SKM-1 (cell line): Measurements from ENCODE around the gene RXRA.
"Not testable (repeated sequence)": the region's sequence is repeated elsewhere in the genome, so short reads cannot be mapped to it uniquely, and the experiment has no call there.

Source experiments
- DNase-seq: peaks from one replicate; lab custom pipeline; 2025; ENCODE audit not compliant: unreplicated experiment; lab: John Stamatoyannopoulos, UW

The RXRA gene

DNA sequence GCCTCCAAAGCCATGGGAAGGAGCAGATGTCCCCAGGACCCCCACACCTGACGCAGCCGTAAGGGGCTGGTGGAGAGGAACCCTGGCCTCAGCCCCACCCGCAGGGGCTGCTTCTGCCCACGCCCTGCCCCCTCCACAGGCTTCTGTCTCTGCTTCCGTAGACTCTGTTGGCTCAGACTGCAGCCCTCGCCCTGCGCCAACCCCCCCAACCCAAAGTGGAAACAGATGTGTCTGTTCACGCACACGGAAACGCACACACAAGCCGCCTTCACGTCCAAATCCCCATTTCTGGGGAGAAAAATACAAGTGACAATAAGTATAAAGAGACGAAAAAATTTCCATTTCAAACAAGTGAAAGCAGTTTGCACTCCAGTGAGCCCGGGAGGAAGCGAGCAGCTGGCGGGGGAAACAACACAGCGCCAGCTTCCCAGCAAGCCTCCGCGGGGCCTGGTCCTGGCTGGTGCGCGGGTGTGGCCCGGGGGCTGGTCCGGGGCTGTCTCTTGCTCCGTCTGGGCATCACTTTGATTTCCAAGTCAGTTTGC, 32.6 kb upstream of the RXRA start:
- DNase-seq = no peak

DNA sequence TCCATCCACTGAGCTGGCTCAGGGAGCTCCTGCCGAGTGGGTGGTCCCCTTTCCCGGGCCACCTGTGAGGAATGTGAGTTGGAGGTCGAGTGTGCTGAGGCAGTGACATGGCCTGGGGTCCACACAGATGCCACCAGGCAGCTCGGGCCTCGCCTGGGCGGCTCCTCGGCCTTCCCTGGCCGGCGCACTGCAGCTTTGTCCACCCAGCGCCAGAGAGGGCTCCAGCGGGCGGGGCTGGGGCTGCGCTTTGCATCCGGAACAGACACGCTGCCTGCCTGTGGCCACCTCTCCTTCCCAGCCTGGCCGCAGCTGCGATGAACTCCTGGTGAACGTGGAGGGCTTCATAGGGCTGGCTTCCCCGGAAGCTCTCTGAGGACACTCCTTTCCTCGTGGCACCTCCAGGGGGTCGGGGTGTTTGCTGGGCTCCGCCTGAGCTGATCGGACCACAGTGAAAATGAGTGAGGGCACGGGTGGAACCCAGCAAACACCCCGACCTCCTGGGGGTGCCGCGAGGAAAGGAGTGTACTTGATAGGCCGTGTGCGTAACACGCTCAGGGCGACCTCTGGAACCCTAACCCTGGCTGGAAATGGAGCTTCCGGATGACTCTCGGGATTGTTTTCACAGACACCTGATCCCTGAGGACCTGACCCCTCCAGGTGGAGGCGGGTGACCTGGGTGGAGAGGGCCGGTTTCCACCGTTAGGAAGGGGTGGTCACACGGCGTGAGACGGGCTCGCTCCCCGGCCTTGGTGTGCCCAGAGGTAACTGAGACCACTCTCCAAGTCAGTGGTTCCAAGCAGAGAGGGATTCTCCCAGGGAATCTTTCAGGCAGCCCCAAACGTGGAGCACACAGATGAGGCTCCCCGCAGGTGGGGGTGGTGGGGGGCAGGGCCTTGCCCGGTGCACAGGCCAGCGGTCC, 31.8 kb upstream of the RXRA start:
- no peak for DNase-seq

DNA sequence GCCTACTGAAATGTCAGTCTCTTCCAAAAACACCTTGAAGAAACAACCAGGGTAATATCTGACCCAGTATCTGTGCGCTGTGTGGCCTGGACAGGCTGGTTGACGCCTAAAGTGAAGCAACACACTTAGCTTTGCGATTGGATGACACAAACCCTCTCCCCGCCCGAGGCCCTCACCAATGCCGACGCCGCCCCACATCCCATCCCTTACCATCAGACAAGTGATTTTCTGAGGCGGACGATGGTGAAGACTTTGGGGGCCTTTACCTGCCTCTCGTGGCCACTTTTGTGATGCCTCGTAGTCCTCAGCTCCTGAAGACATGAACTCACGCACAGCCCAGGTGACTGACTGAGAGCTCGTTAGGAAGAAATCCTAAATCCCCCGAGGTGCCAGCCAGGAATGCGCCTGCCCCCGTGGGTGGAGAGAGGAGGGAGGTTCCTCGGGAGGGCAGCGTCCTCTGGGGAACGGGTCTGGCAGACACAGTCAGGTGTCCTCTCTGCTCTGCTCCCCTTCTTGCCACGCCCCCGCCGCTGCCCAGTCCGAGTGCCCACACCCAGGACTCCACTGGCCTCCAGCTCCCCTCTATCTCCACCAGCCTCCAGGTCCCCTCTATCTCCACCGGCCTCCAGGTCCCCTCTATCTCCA, 31.0 kb upstream of the RXRA start:
- no peak for DNase-seq

DNA sequence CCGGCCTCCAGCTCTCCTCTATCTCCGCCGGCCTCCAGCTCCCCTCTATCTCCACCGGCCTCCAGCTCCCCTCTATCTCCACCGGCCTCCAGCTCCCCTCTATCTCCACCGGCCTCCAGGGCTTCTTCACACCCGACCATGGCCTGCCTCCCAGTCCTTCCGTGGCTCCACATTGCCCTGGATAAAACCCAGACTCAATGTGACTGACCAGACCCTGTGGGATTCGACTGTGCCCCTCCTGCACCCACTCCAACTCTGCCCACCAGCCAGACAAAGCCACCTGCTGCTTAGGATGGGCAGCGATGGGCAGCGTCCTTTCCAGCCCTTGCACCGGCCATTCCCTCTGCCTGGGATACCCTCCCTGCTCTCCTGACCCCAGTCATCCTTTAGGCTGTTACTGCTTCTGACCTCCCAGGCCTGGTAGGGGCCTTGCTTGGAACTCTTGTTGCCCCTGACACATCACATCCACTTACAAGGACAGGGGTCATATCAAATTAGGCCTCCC, 30.5 kb upstream of the RXRA start:
- no peak for DNase-seq

DNA sequence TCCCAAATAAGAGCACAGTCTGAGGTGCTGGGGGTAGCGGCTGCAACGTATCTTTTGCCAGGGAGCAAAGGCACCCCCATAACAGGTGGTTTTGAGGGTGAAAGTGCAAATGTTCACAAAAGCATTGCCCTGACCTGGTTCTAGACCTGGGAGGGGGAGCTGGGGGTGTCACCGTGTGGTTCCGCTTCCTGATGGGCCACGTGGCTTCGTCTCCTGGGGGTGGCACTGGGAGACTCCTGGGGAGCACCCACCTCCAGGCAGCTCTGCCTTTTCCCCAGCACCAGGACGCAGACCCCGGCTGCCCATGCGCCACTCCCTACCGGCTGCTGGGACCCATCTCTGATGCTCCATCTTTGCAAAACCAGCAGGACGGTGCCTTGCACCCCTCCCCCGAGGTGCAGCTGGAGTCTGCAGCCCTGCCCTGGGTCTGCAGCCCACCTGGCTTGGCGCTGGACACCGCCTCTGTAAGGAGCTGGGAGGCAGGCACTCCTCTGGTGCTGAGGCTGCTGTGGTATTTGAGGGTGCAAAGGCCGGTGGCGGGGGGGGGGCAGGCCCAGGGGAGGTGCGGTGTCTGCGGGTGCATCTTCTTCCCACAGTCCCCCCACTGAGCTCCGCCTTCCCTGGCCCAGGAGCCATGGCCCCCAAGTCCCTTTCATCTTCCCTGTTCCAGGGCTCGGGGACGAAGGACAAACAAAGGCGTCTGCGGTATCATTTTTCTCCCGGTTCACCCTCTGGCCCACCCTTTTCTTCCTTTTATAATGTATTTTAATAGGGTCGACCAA, 29.8 kb upstream of the RXRA start:
- no peak for DNase-seq

DNA sequence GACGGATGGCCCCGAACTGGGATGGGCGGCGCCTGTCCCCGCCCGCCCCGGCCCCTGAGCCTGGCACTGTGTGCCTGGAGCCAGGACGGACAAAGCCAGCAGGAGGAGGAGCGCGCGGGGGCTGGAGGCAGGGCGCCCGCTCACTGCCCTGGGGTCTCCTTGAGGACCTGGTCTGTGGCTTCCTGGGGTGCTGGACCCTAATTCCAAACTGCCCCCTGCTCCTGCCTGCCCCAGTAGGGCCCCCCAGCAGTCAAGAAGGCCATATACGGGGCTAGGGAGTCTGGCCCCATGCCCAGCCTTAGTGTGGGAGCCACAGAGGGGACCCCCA, 29.2 kb upstream of the RXRA start:
- DNase-seq = no peak

DNA sequence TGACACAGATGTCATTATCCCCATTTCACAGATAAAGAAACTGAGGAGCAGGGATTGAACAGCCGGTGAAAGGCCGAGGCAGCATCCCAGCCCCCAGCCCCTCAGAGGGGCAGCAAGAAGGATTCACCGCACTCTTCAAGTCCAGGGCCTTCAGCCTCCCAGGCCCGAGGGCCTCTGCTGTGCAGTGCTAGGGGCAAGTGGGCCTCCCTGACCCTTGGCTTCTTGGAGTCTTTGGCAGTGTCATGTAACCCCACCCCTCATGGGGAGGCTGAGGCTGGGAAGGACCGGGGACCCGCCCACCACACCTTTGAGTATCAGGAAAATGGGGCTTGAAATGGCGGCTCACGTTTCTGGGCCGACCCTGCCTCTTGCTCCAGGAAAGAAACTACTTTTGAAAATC, 28.7 kb upstream of the RXRA start:
- no peak for DNase-seq

DNA sequence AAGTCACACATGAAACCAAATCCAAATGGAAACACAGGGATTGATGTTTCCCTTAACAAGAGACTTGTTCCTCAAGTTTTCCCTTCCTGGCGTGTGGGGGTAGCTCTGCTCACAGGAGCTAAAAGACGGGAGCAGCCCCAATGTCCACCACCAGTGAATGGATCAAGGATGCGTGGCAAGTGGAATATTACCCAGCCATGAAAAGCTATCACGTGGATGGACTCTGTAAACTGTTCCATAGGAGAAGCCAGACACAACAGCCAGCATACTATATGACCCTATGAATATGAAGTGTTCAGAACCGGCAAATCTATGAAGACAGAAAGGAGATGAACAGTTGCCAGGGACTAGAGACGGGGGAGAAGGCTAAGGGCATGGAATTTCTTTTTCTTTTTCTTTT, 28.3 kb upstream of the RXRA start:
- DNase-seq = no peak

DNA sequence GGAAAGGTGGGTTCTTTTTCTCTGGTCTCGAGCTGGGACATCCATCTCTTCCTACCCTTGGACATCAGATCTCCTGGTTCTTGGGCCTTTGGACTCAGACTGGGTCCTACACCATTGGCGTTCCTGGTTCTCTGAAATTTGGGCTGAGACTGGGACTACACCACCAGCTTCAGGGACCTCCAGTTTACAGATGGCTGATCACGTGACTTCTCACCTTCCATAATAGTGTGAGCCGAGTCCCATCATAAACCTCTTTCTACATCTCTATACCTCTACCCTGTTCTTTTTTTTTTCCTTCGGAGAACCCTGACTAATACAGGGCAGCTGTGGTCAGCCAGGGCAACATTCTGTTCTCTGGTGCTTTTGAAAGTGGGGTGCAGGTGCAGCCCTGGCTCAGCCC, 27.2 kb upstream of the RXRA start:
- no peak for DNase-seq

DNA sequence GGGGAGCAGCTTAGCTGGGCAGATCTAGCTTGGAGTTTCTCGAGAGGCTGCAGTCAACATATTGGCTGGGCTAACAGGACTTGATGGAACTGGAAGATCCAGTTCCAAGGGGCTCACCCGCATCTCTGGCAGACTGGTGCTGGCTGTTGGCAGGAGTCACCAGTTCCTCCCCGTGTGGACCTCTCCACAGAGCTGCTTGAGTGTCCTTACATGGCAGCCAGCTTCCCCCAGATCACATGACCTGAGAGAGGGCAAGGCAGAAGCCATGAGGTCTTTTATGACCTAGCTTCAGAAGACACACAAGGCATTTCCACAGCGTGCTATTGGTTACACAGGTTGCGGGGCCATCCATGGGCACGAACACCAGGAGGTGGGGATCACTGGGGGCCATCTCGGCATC, 26.4 kb upstream of the RXRA start:
- DNase-seq = no peak

DNA sequence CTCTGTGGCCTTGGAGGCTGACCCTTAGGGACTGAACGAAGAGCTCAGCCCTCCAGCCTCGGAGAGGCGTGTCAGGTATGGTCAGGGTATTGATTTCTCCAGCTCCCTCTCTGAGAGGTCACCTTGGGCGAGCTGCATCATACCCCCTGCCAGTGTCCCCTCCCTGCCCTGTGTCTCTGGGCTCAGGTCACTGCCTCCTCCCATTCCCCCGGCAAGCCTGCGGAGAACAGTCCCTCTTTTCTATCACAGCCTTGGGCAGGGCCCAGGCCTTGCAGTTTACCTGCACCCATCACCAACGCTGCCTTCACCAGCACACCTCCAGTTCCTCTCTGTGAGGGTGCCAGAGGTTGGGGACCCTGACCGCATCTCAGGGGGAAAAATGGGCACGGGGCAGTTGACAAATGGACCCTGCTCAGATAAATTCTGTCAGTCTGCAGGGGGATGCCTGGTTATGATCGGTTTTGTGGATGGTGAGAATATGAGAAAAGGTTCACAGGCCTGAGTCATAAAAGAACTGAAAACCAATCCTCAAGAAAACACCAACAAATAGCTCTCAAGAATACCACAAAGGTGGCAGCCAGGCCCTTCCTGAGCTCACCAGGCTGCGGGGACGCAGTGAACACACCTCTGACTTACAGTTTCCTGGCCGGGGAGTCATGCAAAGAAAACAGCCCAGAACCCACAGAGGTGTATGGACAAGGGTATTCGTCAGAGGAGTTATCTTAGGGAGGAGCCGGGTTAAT, 24.7 kb upstream of the RXRA start:
- DNase-seq = no peak

DNA sequence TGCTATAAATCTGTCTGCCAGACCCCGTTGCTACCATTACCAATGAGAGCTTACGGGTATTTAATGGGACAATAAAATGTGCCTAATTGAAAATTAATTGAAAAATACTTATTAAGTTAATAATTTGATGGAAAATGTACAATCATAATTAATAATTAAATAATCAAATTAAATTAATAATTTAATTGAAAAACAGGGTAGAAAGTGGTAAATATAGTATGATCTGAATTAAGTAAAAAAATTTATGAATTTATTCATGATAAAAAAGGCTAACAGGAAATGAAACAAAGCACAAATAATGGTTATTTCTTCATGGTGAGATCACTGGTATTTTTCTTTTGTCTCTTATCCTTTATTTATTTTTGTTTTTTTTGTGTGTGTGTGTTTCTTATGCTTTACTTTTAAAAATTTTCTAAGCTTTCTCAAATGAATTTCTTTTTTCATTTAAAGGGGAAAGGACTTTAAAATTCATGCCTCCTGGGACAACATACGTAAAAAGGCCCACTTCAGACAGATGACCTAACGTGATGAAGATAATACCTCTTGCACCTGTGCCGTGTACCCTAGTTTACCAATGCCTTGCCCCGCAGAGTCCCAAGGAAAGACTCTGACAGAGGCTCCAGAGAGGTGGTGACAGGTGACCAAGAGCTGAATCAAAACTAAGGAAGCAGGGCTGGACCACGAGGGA, 24.0 kb upstream of the RXRA start:
- no peak for DNase-seq

DNA sequence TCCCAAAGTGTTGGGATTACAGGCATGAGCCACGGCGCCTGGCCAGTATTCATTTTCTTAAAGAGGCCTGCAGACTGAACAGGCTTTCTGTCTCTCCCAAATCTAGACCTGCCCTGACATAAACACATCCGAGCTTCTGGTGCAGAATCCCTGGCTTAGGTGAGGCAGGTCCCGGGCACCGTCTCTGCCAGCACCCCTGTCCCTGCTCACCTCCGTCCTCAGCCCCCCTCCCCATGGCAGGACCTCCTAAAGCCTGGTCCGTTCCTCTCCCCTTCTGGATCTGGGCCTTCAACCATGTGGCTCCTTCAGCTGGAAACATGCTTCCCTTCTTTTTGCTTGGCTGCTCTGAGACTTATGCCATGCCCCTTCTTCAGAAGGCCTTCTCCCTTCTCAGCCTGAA, 22.7 kb upstream of the RXRA start:
- DNase-seq = no peak

DNA sequence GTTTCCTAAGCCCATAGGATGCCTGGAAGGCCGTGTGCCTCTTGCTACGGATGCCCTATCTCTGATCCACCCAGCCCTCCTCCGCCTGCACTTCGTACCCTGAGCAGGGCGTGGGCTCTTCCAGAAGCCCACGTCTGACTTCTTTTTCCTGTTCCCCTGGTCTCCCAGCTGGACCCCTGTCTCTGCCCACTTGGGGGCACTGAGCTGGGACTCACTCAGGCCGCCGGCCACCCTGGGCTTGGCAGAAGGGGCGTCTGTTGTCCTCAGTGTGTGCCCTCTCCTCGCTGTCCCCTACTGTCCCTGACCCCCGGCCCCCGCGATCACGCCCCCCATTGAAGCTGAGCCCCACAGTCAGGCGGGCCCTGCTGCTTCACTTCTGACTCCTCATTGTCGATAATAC, 22.0 kb upstream of the RXRA start:
- DNase-seq = no peak

DNA sequence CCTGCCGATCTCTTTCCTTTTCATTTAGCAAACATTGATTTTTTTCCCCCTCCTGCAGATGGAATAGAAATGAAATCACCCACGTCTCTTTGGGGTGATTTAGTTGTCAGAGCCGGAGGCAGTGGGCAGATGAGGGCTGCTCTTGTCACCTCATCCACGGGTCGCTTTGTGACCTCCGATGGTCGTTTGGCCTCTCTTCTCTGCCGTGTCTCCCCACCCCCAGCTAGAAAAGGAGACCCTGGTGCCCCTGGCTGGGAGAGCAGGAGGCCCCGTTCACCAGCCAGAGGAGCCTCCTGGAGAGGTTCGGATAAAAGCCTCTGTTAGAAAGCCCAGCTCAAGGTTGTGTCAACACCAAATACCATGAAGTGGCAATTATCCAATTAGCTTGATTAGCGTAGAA, 21.6 kb upstream of the RXRA start:
- DNase-seq = no peak

DNA sequence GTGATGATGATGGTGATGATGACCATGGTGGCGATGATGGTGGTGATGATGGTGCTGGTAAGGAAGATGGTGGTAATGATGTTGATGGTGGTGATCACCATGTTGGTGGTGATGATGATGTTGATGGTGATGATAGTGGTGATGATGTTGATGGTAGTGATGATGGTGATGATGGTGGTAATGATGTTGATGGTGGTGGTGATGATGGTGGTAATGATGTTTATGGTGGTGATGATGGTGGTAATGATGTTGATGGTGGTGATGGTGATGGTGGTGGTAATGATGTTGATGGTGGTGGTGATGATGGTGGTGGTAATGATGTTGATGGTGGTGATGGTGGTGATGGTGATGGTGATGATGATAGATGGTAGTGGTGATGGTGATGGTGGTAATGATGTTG, 20.7 kb upstream of the RXRA start:
- no peak for DNase-seq

DNA sequence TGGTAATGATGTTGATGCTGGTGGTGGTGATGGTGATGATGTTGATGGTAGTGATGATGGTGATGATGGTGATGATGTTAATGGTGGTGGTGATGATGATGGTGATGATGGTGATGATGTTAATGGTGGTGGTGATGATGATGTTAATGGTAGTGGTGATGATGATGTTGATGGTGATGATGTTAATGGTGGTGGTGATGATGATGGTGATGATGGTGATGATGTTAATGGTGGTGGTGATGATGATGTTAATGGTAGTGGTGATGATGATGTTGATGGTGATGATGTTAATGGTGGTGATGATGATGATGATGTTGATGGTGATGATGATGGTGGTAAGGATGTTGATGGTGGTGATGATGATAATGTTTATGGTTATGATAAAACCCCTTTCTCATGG, 20.2 kb upstream of the RXRA start:
- not testable (repeated sequence) for DNase-seq

DNA sequence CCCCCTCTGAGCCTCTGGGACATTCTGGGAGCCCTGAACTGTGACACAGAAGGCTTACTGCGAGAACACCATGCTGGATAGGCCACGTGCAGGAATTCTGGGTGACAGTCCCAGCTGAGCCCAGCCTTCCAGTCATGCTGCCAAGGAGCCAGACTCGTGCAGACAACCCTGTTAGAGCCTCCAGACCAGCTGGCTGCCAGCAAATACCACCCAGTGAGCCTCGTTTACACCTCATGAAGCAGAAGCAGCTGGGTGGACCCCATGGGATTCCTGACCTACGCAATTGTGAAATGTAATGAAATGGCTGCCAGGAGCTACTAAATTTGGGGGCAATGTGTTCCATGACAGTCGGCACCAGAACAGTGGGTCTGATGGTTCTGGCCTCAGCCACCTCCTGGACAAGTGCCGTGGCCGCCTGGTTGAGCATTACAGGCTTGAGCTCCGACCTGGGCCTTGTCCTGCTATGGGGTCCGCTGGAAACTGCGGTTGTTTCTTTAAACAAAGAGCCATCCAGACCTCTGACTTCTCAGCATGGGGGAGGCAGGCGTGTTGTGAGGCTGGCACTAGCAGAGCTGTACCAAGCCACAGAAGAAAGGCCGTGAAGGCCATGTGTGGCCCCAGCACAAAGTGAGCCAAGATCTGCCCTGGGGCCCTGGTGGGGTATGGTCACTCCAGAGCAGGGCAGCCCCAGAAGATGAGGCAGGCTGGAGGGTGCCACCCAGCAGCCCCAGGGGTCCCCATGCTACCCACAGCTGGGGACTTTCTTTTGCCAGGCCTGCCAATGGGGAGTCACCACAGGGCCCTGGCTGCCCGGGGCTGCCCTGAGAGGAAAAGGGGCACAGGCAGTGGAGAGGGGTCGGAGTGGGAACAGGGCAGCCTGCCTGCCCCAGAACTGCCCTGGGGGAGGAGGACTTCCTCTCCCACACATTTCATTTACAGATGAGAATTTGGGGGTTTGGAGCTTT, 19.3 kb upstream of the RXRA start:
- DNase-seq = no peak
